DLD1 (cell line): ENCODE results near the gene FBF1.

Experiments
- in situ Hi-C: cut with HindIII; loops from 2 replicates; pipeline ENCODE4 v1.10.0; 2017; ENCODE audit warnings: low sequenced_read_pairs

The FBF1 gene

DNA sequence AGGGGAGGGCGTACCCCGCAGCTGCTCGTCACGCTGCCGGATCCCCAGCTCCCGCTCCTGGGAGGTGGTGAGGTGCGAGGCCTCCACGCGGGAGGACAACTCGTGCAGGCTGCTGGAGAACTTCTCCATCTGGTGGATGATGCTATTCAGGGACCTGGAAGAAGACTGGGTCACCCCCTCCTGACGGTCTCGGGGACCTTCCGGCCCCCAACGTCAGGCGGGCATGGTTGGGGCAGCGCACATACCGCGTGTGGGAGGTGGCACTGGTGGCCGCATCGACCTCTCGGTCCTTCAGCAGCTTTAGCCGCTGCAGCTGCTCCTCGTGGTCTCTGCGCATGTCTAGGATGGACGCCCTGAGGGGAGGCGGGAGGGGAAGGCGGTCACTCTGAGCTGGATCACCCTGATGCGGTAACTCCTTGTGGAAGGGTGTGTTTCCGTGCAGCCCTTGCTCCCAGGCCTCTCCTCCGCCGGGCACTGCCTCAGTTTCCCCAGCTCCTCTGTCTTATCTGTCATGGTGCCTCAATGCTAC lies 22.9 kb downstream of the FBF1 start:
- in situ Hi-C loops, result no loop called here

DNA sequence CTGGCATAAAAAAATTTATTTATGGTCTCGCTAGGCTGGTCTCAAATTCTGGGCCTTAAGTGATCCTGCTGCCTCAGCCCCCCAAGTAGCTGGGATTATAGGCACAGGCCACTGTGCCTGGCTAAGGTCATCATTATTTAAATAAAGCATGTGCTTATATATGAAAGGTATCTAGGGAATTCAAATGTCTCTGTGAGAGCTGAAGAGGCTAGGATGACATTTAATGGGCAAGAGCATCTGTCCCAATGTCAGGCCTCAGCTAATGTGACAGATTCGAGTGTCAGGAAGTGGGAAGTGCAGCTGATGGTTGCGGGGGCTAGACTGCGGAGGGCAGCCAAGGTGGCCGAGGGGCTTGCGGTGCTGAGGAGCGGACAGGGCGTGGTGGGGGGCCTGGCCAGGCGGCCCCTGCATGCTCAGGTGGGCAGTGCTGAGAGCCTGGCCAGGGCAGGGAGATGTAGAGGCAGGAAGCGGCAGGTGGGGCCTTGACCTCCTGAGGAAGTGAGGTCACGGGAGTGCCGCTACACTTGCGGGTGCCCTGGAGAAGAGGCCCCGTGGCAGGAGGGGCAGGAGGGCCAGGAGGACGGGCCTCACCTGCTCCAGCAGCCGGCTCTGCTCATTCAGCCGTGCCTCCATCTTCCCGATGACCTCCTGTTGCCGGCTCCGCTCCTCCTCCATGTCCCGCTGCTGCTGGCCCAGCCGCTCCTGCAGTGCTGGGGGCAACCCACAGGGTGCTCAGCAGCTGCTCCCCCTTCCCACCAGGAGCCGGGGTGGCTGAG lies 23.5 kb downstream of the FBF1 start:
- in situ Hi-C loops, result no loop called here

- in situ Hi-C loops, result no loop called here
Observed at GRCh38 chr17:75915268-75915667, 25.6 kb downstream of the FBF1 start.

GRCh38 chr17:75914643-75915267 lies 26.1 kb downstream of the FBF1 start:
- in situ Hi-C loops, result no loop called here

DNA sequence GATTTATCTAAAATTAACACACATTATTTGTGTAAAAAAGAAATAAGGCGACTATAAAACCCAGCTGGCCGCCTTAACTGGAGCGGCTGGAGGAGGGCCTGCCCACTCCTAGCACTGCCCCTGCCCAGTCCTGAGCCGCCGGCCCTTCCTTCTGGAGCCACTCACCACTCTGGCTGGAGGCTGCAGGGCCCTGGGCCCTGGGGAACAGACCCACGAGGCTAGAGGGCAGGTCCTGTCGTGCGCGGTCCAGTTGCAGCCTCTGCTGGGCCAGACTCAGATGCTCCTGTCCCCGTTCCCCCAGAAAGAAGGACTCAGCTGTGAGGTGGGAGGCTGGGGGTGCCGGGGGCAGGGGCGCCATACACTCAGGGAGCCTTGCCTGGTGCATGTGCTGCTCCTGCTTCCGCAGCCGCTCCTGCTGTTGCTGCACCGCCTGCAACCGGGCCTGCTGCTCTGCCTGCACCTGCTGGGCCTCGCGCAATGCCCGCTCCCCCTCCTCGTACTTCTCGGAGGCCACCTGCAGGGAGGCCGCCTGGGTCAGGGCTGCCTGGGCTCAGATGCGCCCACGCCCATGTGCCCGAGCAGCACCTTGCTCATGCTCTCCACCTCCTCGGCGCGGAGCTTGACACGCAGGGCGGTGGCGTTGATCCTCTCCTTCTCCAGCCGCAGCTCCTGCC lies 27.2 kb downstream of the FBF1 start:
- in situ Hi-C loops, result no loop called here

DNA sequence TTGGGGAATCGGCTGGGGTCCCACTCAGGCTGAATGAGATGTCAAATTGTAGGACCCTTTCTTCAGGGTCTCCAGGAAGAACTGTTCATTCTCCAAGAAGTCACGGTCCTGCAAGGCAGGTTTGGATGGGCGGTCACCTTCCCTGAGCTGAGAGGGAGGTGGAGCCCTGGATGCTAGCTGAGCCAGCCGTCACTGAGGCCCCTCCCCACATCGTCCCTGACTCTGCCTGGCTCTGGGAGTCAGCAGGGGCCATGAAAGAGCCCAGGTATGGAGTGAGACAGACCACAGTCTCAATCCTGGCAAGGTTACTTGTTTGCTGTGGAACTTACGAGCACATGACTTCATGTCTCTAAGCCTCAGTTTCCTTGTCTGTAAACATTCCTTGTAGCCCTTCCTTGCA lies 30.1 kb downstream of the FBF1 start:
- in situ Hi-C loops, result no loop called here

GRCh38 chr17:75909812-75910274 lies 31.0 kb downstream of the FBF1 start:
- in situ Hi-C loops, result no loop called here

- in situ Hi-C loops, result no loop called here
Observed at GRCh38 chr17:75909051-75909811, 31.6 kb downstream of the FBF1 start.

GRCh38 chr17:75908201-75908600 lies 32.6 kb downstream of the FBF1 start:
- in situ Hi-C loops, result no loop called here

GRCh38 chr17:75906143-75906884 lies 34.5 kb downstream of the FBF1 start:
- in situ Hi-C loops, result no loop called here

DNA sequence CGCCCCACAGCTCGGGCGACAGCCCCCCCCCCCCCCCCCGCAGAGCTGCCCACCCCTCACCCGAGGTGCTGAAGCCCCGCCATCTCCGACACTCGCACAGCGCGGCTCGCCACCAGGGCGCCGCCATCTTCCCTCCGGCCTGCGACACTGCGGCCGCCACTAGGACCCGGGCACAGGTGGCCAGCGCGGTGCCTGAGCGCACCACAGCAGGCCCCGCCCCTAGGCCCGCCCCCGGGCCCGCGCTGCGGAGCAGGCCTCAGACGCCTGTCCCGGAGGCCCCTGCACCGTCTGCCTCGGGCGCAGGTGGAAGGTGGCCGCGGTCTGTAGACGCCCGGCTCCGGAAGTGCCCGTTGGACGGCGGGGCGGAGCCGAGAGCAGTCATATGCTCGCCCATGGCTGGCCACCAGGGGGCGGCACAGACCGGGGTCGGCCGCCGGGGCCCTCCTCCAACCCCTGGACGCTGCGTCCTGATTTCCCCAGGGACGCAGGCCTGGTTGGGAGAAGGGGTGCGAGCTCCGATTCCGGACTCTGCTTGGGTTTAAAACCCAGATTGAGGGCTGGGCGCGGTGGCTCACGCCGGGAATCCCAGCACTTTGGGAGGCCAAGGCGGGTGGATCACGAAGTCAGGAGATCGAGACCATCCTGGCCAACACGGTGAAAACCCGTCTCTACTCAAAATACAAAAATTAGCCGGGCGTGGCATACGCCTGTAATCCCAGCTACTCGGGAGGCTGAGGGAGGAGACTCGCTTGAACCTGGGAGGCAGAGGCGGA lies 35.9 kb downstream of the FBF1 start, which contains the start of gene MRPL38:
MRPL38 (minus strand) TSS at position 136 of the 773 bp plus-strand sequence; CDS start at position 127, 9 bp downstream.
- in situ Hi-C loops, result no loop called here

- in situ Hi-C loops, result no loop called here
Observed at GRCh38 chr17:75902406-75902805, 38.4 kb downstream of the FBF1 start.

- in situ Hi-C loops, result no loop called here
Observed at GRCh38 chr17:75901727-75902126, 39.1 kb downstream of the FBF1 start.

DNA sequence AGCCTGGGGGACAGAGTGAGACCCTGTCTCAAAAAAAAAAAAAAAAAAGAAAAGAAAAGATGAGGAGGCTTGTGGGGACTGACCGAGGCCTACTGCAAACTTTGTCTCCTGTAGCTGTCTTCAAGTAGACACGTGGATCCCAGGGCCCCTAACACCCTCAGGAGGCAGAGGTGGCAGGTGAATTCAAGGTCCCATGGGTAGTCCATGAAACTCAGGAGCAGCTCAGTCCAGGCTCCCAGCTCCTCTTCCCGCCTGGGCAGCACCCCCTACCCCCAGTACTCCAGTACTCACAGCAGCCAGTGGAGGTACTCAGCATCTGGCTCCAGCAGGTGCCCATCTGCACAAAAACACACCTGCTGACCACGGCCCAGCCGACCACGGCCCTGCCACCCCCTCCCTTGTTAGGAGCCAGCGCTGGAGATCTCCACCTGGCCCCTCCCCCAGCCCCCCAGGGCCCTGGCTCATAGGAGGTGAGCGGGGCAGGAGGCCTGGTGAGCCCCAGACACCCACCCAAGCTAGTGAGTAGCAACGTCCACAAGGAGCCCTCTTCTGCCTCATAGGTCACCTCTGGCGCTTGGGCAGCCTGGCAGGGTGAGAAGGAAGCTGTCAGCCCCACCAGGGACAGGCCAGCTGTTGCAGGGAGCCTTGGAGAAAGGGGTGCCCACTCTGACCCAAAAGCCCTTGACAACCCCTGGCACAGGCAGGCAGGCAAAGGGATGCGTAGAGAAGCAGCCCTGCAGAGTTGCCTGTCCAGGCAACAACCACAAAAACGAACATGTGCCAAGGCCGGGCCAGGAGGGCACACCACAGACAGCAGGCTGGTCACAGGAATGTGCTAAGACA lies 39.9 kb downstream of the FBF1 start:
- in situ Hi-C loops, result no loop called here

GRCh38 chr17:75899767-75900468 lies 40.9 kb downstream of the FBF1 start:
- in situ Hi-C loops, result no loop called here

DNA sequence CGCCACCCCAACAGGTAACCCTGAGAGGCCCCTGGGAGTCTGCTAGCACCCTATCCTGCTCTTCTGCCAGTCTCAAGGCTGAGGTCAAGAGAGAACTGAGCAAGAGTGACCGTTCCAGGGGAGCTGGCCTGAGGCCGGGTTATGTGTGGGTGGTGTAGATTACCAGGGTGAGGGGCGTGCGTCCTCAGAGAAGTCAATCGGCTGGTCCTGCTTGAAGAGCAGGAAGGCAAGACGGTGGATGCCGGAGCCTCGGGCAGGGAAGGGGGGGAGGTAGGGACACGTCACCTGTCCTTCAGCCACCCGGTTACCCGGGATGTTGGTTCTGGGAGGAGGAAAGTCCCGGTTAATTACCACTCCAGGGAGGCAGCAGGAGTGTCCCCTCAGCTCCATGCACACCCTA lies 41.5 kb downstream of the FBF1 start:
- in situ Hi-C loops, result no loop called here

GRCh38 chr17:75898791-75899190 lies 42.1 kb downstream of the FBF1 start:
- in situ Hi-C loops, result no loop called here

DNA sequence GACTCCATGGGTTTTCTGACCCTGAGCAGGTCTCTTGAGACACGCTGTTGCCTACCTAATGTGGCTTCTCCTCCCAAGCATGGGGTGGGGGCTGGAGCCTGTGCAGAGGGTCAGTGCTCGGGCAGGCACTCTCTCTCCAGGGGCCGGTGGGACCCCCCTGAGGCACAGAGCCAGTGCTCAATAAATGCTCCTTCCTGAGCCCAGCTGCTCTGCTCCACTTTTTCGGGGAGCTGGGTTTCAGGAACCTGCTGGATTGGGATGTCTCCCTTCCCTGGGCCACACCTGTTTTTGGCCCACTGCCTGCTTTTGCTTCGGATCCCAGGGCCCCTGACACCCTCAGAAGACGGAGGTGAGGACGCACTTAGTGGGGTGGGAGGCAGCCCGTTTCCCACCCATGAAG lies 42.8 kb downstream of the FBF1 start:
- in situ Hi-C loops, result no loop called here
